Right renal cortex interstitium (tissue), 3 donors: ENCODE data around the gene CACTIN. TPM values are rescaled to one million over a fixed set of nuclear protein-coding genes. Genes with fewer than 3 reads are reported as not detected.
"Not testable (repeated sequence)": the region's sequence is repeated elsewhere in the genome, so short reads cannot be mapped to it uniquely, and the experiment has no call there.

Experiments
- DNase-seq, 3 donors: peaks; one replicate each; pipeline ENCODE4 v3.0.0-alpha.2; 2013; ENCODE audit warnings: low read depth in 3 of 3, low spot score in 2 of 3
- polyA plus RNA-seq, 3 donors: library from polyadenylated mRNA; unstranded; fragments of 120-200 nt; gene quantifications; one replicate each; pipeline ENCODE4 v1.2.1, GENCODE V29; 2013; ENCODE audit not compliant: insufficient read length in 3 of 3

Gene CACTIN
- polyA plus RNA-seq, 3 donors = 17.8 to 19.3 (median 18.6) TPM

GRCh38 chr19:3575949-3576673 lies 50.5 kb downstream of the CACTIN start:
- no peak for DNase-seq

- DNase-seq = no peak
Measured at GRCh38 chr19:3575260-3575741, 51.3 kb downstream of the CACTIN start.

GRCh38 chr19:3573858-3574637 lies 52.5 kb downstream of the CACTIN start:
- no peak for DNase-seq

DNA sequence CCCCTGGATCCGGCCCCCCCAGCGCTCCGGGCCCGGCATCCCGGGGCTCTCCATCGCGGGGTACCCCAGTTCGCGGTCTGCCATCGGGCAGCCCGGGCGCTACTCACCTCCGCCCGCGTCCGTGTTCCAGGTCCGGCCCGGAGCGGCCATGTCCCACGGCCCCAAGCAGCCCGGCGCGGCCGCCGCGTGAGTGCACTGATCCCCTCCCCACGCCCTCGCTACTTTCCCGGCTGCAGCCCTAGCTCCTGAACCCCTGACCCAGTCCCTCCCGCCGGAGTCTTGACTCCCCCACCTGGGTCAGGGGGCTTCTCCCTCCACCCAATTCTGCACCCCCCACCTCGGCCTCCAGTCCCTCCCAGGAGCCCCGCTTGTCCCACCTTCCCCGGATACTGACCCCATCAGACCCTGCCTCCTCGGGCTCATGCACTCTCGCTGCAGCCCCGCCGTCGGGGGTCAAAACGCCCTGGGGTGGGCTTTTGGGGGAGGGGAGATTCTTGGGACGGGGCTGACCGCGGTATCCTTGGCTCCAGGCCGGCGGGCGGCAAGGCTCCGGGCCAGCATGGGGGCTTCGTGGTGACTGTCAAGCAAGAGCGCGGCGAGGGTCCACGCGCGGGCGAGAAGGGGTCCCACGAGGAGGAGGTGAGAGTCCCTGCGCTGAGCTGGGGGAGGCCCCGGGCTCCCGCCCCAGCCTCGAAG lies 53.3 kb downstream of the CACTIN start:
- DNase-seq = no peak

GRCh38 chr19:3572855-3573161 lies 53.8 kb downstream of the CACTIN start, which contains the start of gene HMG20B:
Gene HMG20B, plus strand, starts transcription at chr19:3572944. Its CDS starts 366 bp downstream, at chr19:3573310.
- no peak for DNase-seq

DNA sequence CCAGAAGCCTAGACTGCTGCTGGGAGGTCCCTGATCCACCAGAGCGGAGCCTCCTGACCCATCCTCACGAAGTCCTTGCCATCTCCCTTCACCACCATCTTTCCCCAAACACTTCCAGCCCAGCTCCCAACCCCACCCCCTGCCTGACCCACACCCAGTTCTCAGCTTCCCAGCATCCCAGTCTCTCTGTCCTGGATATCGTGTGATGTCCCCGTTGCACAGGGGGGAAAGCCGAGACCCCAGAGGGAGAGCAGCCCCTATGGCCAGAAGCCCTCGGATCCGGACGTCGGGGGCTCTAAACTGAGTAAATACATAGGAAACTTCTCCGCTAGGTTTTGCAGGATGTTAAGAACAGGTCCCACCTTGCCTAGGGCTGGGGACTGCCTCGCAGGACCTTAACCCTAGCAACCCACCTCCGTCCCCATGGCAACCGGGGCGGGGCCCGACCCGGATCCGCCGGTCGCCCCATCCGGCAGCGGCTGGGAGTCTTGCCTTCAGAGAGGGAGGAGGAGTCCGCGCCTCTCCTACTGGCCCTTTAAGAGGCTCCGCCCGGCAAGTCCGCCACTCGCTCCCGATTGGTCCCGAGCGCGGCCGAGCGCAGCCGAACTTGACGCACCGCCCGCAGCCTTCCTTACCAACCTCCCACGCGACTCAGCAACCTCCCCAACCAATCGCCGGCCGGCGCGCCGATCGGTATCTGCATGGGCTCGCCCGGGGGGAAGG lies 54.3 kb downstream of the CACTIN start:
- DNase-seq = peak; percentile 91 to 98 (median 98)

DNA sequence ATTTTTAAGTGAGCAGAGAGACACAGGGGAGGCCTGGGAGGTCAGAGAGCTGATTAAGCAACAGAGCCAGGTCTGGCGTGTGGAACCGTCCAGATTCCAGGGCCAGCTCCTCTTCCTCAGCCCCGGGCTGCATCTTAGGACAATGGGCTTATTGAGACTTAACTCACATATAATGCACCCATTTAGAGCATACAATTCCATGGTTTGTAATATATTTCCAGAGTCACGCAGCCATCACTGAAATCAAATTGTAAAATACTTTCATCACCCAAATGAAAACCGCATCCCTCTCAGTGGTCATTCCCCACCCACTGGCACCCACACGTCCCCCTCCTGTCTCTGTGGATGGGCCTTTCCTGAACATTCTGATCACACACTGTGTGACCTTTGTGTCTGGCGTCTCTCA lies 56.0 kb downstream of the CACTIN start:
- no peak for DNase-seq

GRCh38 chr19:3570042-3570441 lies 56.5 kb downstream of the CACTIN start:
- not testable (repeated sequence) for DNase-seq

- no peak for DNase-seq
Measured at GRCh38 chr19:3565139-3565538, 61.5 kb downstream of the CACTIN start.

GRCh38 chr19:3563709-3564524 lies 62.7 kb downstream of the CACTIN start:
- DNase-seq = no peak

Other genes starting within 250 kb of the CACTIN start
- 100 to 1,000 TPM; 436 to 628 (median 553) TPM for gene SMIM24, start 146.3 kb downstream of the CACTIN start, polyA plus RNA-seq
- not detected for gene SMIM44, start 143.3 kb downstream of the CACTIN start, polyA plus RNA-seq
- gene DOHH, start 126.1 kb downstream of the CACTIN start, polyA plus RNA-seq = 1 to 10 TPM; 5.8 to 7.0 (median 6.7) TPM
- gene FZR1, start 120.5 kb downstream of the CACTIN start, polyA plus RNA-seq = 10 to 100 TPM; 40.2 to 48.1 (median 47.1) TPM
- 1 to 10 TPM; 3.5 to 5.0 (median 4.3) TPM for gene TEKTIP1, start 87.6 kb downstream of the CACTIN start, polyA plus RNA-seq
- gene MFSD12, start 69.2 kb downstream of the CACTIN start, polyA plus RNA-seq = 10 to 100 TPM; 47.2 to 53.4 (median 48.2) TPM
- gene HMG20B, start 53.8 kb downstream of the CACTIN start, polyA plus RNA-seq = 10 to 100 TPM; 63.7 to 75.9 (median 64.9) TPM
- gene GIPC3, start 41.3 kb downstream of the CACTIN start, polyA plus RNA-seq = 1 to 10 TPM; 1.9 to 3.1 (median 2.8) TPM
- gene TBXA2R, start 19.9 kb downstream of the CACTIN start, polyA plus RNA-seq = 1 to 10 TPM; 2.1 to 2.6 (median 2.3) TPM
- gene PIP5K1C, start 73.7 kb upstream of the CACTIN start, polyA plus RNA-seq = 10 to 100 TPM; 16.9 to 19.5 (median 19.3) TPM
- gene TJP3, start 81.6 kb upstream of the CACTIN start, polyA plus RNA-seq = 1 to 10 TPM; 6.5 to 9.4 (median 9.1) TPM
- 10 to 100 TPM; 10.3 to 11.6 (median 11.3) TPM for gene APBA3, start 134.9 kb upstream of the CACTIN start, polyA plus RNA-seq
- 10 to 100 TPM; 30.5 to 31.9 (median 30.5) TPM for gene MRPL54, start 135.9 kb upstream of the CACTIN start, polyA plus RNA-seq
- gene RAX2, start 145.4 kb upstream of the CACTIN start, polyA plus RNA-seq = not detected
- gene MATK, start 159.6 kb upstream of the CACTIN start, polyA plus RNA-seq = 1 to 10 TPM in 2 of 3 donors, under 1 TPM in 1; 0.93 to 1.4 (median 1.0) TPM
- 1 to 10 TPM; 1.3 to 2.0 (median 1.5) TPM for gene ZFR2, start 242.2 kb upstream of the CACTIN start, polyA plus RNA-seq